HFF-Myc (cell line): ENCODE results near the gene LYPD6.
A peak's percentile ranks its signal among the peaks of the same experiment; 100 is the strongest.

ENCODE experiments used
- DNase-seq: peaks from one replicate; pipeline ENCODE4 v3.0.0-alpha.2; 2011; ENCODE audit warnings: low read depth; ENCODE audit errors: extremely low read depth
- H3K4me3 ChIP-seq: replicated peaks from 2 replicates; pipeline ENCODE4 v1.5.1; 2011; ENCODE audit warnings: low read depth, mild to moderate bottlenecking, control low read depth, low read length
- CTCF ChIP-seq: IDR thresholded peaks from 2 replicates; pipeline ENCODE4 v1.5.1; 2012; ENCODE audit warnings: mild to moderate bottlenecking, low read depth, low read length, control low read depth; ENCODE audit errors: missing control alignments

The LYPD6 gene

DNA sequence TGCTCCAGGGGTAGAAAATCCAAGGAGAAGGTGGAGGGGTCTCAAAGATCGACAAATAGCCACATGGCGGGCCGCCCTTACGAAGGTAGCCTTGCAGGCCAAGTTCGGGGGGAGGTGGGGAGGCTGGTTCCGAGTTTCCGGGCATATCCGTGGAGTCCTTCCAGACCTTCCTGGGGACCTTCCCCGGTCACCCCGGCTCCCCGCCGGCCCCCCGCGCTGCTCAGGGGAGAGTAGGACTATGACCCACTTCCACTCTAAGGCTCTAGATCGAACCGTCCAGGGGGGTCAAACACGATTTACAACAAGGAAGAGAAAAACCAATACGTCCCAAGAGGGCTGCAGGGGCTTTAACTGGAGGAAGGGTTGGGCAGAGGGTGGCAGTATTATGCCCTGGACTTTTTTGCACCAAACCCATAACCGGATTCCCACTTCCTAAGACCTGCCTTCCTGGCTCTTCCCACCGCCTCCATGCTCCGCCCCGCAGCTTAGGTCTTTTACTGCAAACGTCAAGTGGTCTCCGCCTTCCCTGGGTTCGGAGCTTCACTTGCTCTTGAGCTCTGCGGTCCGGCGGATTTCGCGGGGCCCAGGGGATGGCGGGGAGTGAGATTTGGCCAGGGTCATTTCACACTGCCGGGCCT is 779 bp upstream of the LYPD6 start:
- peak; percentile 31 for DNase-seq
- peak; percentile 8 for TF ChIP-seq CTCF
- H3K4me3 ChIP-seq = peak overlapping the region; percentile 60

DNA sequence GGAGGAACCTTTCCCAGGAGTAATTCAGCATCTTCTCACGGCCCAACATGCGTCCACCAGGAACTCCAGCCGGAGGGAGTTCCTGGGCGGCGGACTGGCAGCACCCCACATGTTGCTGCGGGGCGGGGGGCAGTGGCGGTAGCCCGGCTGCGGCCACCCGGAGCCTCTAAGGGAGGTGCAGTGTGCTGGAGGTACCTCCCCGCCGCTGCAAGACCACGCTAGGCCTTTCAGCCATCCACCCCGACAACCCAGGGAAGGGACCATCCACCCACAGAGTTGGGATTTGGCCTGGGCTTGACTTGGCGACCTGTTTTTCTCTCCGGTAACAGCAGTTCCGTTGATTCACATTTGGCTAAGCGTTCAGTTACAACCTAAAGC is 625 bp downstream of the LYPD6 start:
- TF ChIP-seq CTCF = no peak
- peak overlapping the region; percentile 60 for H3K4me3 ChIP-seq
- no peak for DNase-seq

GRCh38 chr2:149332364-149332763 is 2.0 kb downstream of the LYPD6 start:
- DNase-seq = no peak

GRCh38 chr2:149333636-149334035 is 3.2 kb downstream of the LYPD6 start:
- DNase-seq = no peak
- no peak overlapping the region for H3K4me3 ChIP-seq
- no peak for TF ChIP-seq CTCF

More at GRCh38 chr2:149332364-149332763, 2.0 kb downstream of the LYPD6 start:
- no peak overlapping the region for H3K4me3 ChIP-seq
- TF ChIP-seq CTCF = no peak

- H3K4me3 ChIP-seq = no peak overlapping the region
- DNase-seq = no peak
- TF ChIP-seq CTCF = no peak
Observed at GRCh38 chr2:149334156-149334555, 3.8 kb downstream of the LYPD6 start.

DNA sequence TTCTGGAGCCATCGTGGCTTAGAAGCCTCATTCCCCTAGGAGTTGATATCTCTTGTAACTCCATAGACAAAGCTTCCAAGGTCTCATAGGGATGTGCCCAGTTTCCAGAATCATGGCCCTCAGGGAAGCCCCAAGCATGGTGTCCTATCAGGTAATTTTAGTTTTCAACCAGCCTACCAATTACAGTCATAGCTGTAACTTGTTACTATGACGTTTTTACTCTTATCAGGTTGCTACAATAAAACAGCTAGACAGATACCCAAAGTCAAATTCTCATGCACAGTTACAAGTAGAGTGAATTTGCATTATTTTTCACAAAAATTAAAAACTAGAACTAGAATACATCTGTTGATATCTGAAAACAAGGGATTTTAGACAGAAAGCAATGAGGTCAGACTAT is 8.9 kb downstream of the LYPD6 start:
- no peak for DNase-seq
- H3K4me3 ChIP-seq = no peak overlapping the region

More for the DNA sequence above, 8.9 kb downstream of the LYPD6 start:
- TF ChIP-seq CTCF = no peak
